Activated CD8-positive, alpha-beta memory T cell treated with anti-CD3 and anti-CD28 coated beads, Interleukin-2, amount 50 U/mL, for 24 hours (primary cell): Measurements from ENCODE around the gene EIF2AK3.
"Not testable (repeated sequence)": the region's sequence is repeated elsewhere in the genome, so short reads cannot be mapped to it uniquely, and the experiment has no call there.

Source experiments
- DNase-seq: peaks from one replicate; pipeline ENCODE4 v3.0.0-alpha.2; 2020; ENCODE audit errors: extremely low read depth

The EIF2AK3 gene

DNA sequence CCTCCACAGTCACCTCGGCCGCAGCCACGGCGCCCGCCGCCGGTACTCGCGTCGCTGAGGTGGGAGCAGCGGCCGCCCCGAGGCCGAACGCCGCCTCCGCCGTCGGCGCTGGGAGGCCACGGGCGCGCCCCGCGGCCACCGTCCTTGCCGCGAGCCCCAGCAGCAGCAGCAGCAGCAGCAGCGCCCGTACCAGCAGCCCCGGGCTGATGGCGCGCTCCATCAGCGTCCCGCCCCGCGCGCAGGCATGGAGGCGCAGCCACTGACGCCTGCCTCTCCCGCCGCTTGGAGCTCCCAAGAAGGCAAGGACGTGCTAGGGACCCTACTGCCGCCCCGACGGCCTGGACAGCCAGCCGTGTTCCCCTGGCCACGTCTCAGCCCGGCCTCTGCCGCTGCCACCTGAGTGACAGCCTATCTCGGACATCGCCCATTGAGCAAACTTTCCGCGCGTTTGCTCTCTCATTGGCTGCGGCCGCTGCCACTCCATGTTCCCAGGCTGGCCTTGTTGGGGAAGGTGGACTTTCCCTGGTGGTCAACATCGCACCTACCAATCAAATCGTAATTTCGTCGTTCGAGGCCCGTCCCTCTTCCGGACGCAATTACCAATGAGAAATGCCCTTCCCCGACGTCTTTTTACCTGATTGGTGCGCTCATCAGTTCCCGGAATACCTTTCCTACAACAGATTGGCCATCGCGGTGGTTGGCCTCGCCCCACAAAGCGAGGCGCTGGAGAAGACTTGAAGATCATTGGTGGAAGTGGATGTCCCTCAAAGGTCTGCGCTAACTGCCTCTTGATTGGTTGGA is at the start of gene EIF2AK3:
Gene EIF2AK3 (minus strand): TSS at position 410 of the 801 bp plus-strand sequence. CDS start 190 bp downstream, at position 220.
- DNase-seq, result peak; percentile 88

DNA sequence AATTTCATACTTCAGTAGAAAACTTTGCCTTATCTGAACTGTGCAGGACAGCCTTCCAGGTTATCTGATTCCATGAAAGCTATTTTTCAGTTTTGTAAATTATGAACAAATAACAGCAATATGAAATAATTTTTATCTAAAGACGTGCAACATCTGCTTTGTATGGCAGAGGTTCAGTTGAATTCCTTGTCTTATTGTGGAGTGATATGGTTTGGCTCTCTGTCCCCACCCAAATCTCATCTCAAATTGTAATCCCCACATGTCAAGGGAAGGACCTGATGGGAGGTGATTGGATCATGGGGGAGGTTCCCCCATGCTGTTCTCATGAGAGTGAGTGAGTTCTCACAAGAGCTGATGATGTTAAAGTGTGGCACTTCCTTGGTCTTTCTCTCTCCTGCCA is 46.1 kb upstream of the EIF2AK3 start:
- DNase-seq, result no peak

DNA sequence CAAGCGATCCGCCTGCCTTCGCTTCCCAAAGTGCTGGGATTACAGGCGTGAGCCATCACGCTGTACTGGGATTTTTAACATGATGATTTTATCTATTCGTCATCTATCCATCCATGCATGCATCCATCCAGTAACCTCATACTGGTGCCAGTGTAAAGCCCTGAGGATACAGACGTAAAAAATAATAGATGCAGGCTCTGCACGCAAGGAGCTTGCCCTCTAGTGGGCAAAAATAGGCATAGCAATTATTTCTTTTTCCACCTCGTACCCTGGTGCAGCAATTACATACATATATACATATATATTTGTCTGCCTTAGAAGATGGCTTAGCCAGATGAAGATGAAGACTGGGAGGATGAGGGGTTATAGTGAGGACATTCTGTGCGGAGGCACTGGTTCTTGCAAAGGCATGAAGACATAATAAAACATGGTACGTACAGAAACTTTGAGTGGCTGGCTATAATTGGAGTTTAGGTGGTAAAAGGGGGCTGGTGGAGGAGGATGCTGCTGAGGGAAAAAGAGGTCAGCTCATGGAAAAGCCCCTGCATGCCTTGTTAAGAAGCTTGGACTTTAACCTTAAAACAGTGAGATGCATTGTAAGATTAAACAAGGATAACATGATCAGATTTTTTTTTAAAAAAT is 44.6 kb upstream of the EIF2AK3 start:
- no peak for DNase-seq

DNA sequence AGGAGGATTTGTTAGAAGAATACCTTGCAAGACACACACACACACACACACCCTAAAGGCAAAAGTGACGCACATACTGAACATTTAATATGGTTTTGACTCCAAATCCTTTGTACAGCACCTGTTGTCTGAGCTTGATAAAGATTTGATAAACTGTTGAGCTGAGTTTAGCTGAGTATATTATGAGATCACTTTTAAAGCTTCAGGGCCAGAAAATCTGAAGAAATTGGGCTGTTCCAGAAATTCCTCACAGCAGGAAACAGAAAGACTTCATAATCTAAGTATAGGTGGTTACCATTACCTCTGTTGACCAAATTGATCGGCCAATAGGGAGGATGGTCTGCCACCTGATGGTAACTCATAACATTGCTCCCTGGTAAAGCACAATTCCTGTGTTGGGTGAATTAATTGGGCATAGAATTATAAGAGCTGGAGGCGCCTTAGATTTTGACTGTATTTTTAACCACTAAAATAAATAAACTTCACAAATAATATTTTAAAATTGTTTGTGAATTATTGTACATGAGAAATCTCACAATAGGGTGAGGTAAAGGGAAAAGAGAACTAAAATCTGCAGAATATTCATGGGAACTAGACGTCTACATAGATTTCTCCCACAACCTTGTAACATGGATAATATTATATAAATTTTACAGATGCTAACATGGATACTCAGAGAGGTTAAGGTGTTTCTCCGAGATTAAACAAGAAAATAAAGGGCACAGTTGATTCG is 42.4 kb upstream of the EIF2AK3 start:
- DNase-seq, result no peak

DNA sequence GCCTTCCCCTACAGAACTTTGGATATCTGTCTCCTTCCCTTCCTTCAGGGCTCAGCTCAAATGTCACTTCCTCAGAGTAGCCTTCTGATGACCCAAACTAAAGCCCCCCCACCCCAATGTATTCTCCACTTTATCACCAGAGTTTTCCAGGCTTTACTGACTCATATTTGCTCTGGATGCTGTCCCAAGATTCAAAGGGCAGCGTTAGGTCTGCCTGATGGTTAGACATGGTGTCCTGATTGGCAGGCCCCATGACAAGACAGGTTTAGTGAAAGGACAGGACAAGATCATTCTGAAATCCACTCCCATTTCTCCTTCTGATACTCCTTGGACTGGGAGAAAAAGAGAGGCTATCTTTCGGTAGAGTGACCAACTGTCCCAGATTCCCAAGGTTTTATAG is 41.6 kb upstream of the EIF2AK3 start:
- DNase-seq, result no peak

DNA sequence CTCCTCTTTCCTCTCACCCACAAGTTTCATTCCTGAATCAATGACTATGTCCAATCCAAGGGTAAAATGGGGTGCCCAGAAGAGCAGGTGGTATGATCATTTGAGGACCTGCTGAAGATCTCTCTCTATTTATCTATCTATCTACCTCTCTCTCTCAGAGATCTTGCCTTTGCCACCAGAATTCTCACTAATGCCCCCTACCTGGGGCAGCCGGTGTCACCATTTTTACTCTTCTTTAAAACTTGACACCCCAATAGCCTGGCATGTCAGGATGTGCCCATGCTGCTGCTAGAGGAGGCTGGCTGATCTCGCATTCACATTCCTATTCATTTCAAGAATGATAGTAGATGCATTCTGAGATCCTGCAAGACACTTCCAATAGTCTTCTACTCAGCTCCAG is 40.0 kb upstream of the EIF2AK3 start:
- DNase-seq, result no peak

DNA sequence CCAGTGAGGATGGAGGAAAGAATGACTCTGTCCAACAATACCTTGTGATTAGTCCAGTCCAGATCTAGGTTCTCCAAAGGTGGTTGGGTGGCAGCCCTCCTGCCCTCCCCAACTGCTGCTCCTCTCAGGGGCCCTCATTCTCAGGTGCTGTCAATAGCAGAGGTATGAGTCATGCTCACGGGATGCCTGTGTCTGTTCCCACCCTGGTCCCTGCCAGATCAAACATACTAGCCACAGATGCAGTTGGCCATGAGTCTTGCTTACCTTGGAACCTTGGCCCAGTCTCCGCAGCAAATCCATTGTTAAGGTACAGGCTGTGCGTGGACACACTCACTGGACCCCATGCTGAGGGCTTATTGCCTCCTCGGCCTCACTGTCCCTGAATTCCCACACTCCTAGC is 39.3 kb upstream of the EIF2AK3 start:
- no peak for DNase-seq

DNA sequence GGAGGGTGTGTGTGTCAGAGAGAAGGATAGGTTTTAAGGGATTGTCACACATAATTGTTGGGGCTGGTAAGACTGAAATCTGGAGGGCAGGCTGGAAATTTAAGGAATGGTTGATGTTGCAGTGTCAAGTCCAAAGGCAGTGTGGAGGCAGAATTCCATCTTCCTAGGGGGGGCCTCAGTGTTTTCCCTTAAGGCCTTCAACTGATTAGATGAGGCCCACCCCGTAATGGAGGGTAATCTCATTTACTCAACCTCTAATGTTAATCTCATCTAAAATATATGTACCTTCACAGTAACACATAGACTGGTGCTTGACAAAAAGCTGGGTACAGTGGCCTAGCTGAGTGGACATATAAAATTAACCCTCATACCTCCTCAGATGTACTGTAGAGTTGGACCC is 33.4 kb upstream of the EIF2AK3 start:
- no peak for DNase-seq

DNA sequence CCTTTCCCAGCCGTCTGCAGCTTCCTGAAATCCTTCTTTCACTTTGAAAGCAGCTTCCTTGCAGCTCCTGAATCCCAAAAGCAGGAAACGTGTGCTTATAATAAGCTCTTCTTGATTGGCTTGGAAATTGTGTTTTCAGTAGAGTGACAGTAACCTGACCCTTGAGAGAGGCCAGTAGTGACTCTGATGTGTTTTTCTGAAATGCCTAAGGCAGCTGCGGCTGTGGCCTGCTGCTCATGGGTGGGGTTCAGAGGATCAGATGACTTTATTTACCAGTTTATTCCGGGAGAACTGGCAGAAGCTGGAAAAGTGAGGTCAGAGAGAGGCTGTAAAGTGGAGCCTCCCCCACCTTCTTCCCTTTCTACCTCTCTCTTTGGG is 32.3 kb upstream of the EIF2AK3 start:
- DNase-seq, result no peak

DNA sequence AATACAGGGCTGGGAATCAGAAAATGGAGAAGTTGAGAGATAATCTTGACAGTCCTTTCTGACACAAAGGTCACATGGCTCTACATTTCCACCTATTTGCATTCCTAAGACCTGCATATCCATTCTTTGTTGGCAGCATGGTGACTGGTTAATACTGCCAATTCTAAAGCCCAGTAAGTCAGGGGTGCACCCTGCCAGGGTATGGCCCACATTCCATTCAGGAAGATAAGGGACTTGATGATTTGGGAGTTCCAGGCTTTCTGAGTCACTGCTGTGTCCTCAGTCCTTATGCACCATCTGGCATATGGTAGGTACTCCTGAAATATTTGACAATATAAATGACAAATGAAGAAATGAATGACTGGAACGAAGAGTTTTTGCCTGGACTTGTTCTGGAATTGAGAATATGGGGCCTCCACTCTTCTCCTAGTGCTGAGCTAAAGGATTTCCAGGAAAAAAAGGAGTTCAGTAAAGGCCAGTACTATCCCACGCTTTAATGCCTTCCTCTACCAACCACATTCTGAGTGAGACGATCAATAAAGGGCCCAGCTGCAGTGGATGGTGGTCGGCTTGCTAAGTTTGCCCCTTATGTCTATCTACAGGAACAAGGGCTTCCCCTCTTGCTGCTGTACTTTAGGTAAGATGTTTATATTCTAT is 31.7 kb upstream of the EIF2AK3 start:
- DNase-seq, result no peak

DNA sequence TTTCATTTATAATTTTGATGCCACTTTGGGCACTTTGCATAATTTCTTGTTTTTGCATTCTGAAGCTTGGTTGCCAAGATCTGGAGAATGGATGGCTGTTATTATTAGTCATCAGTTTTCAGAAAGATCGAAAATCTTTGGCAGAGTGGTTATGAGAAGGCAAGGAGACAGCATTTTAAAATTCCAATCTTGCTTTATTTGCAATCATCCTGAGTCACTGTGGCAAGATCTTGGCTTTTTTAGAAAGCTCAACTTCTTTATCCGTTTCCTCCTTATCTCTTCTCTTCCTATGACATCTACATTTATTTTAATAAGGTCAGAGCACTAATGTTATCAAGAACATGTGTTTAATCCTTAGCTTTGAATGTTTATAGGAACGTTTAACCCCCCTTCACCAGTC is 31.1 kb upstream of the EIF2AK3 start:
- no peak for DNase-seq

DNA sequence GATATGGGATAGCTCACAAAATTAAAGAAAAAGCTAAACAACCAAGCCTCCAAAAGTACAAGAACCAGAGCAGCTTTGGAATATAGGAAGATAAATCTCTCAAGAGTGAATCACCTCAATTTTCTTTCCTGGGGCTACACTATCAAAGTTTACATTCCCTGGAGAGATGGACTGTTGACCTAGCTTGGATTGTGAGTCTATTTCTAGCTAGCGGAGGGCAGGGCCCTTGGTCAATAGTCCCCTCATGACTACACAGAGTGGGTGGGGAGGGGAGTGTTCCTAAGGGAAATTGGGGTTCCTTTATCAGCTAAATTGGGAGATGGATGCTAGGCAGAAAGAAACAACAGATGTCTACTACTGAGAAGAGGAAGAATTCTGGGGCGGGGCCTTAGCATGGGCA is 29.9 kb upstream of the EIF2AK3 start:
- DNase-seq, result no peak

DNA sequence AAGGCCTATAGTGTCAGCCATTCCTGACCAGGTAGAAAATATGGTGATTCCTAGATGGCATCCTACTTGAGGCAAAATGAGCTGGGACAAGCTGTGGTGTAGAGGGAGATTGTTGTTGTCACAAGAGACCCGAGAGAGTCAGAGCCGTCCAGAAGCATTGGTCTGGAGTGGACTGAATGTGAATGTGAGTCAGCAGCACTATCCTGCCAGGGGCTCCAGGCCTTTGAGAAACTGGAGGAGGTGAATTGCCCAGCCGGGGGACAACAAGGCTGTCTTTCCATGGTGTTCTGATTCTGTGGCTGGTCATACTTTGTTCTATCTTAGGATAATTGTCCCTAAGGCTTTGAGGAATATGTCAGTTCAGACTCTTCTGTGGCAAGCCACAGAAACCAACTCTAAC is 29.4 kb upstream of the EIF2AK3 start:
- DNase-seq, result no peak

DNA sequence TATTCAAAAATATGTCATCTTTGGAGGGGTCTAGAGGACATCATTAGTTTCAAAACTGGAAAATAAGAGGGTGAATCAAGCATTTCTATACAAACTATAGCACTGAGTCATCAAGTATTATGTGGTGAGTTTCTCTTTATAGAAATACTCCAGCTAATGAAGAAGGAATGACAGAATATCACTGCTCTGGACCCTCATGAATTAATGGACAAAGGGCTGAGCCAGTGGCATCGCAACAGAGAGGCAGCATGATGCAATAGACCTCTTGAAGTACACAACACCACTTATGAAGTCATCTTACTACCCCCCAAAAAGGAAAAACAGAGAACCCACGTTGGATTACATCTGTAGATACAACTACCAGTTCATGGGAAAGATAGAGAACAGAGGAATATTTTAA is 27.4 kb upstream of the EIF2AK3 start:
- no peak for DNase-seq

DNA sequence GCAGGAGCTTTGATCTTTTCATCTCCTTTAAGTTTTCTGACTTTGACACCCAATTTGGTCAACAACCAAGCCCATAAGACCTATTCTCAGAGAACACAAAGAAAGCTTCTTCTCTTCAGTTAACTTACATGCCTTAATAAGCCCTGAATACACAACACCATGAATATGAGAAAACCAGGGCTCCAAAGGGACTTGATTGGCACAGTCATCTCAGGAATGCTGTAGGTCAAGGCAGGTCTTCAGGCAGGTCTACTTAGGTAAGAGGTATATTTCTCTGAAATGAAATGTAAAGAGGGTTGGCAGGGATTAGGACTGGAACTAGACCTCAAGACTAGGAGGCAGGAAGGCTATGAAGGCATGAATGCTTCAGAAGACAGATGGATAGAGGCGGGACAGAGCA is 24.4 kb upstream of the EIF2AK3 start:
- no peak for DNase-seq

DNA sequence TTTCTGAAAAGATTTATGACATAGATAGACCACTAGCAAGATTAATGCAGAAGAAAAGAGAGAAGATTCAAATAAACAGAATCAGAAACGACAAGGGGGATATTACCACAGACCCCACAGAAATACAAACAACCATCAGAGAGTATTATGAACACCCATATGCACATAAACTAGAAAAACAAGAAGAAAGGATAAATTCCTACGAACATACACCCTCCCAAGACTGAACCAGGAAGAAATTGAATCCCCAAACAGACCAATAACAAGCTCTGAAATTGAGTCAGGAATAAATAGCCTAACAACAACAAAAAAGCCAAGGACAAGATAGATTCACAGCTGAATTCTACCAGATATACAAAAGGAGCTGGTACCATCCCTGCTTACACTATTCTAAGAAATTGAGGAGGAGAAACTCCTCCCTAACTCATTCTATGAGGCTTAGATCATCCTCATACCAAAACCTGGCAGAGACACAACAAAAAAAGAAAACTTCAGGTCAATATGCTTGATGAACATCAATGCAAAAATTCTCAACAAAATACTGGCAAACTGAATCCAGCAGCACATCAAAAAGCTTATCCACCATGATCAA is 18.1 kb upstream of the EIF2AK3 start:
- not testable (repeated sequence) for DNase-seq

DNA sequence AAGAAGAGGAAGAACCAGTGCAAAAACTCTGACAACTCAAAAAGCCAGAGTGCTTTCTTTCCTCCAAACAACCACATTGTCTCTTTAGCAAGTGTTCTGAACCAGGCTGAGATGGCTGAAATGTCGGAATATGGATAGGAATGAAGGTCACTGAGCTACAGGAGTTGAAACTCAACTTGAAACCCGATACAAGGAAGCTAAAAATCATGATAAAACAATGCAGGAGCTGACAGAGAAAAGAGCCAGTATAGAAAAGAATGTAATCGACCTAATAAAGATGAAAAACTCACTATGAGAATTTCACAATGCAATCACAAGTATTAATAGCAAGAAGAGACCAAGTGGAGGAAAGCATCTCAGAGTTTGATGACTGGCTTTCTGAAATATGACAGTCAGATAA is 15.0 kb upstream of the EIF2AK3 start:
- DNase-seq, result no peak

DNA sequence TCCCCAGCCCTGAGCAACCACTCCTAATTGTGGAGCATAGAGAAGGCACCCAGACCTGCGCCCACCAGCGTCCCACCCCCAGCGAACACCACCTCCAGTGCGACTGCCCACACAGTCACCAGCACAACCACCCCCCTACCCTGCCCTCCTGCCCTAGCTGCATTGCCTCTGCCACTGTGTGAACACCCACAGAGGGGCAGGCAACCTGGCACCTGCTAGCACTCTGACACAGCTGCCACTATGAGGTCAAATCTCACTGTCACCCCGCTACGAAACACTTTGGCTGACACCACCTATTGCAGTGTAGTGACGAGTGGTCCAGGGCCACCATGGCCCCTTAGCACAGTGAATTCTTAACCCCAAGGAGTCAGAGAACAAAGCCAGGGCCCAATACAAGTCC is 14.1 kb upstream of the EIF2AK3 start:
- no peak for DNase-seq

DNA sequence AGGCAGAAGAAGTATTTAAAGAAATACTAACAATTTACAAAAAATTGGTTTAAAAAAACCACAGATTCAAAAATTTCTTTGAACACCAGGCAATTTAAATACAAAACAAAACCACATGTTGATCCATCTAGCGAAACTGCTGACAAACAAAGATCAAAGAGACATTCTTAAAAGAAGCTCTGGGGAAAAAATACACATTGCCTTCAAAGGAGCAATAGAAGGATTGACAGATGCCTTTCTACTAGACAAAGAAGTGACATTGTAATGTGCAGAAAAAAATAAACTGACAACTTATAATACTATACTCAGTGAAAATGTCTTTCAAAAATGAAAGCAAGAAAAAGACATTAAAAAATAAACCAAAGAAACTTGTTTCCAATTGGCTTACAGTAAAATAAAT is 12.6 kb upstream of the EIF2AK3 start:
- no peak for DNase-seq

DNA sequence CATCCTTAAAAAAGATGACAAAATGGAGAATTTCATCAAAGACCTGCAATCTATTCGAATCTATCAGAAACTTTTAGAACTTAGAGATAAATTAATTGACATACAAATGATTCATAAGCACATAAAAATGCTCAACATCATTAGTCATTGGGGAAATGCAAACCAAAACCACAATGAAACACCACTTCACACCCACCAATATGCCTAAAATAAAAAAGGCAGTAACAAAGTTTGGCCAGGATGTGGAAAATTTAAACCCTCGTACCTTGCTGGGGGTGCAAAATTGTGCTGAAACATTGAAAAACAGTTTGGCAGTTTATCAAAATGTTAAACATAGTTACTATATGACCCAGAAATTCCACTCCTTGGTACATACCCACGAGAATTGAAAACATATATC is 11.5 kb upstream of the EIF2AK3 start:
- DNase-seq, result no peak

DNA sequence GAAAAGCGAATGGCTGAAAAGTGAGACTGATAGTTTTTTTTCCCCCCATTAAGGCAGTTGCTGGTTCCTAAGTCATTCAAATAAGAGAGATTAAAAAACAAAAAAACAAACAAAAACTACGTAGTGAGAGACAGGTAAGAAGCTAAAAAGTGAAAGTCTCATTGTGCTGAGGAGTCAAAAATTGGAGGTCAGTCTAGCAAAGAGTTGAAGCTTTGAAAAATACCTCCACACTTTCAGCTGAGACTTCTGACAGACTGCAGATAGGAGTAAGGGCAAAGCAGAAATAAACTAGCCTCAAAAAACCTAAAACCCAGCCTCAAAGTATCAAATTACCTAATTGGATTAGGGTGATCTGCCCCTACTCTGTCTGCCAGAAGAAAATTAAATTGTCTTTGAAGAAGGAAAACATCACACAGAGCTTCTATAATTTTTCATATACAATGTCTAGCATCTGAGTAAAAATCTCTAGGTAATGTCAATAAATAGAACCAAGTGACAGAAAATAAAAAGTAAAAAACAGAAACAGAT is 10.9 kb upstream of the EIF2AK3 start:
- DNase-seq, result no peak

DNA sequence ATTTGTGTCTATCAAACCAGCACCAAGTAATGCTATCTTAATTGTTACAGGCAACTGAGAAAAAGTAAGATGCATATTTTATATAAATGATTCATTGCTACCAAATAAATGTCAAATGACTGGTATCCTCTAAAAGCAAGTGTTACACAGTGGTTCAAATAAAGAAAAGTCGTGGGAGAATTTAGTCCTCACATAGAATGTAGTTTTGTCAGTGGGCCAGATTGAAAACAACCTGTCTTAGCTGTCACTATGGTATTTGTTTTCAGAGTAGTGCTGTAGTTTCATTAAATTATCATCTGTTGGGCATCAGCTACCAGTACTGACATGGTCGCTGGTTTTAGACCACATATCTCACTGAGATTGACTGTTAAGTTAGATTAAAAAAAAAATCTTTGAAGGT is 10.2 kb upstream of the EIF2AK3 start:
- no peak for DNase-seq
